ENCODE results near the gene TEX19. TPM values are rescaled to one million over a fixed set of nuclear protein-coding genes. Genes with fewer than 3 reads are reported as not detected.
"Not testable (repeated sequence)": the region's sequence is repeated elsewhere in the genome, so short reads cannot be mapped to it uniquely, and the experiment has no call there.

TEX19 gene
- total RNA-seq, 1 donor from 2014 or later, result not detected

GRCh38 chr17:82411396-82412053, 52.5 kb downstream of the TEX19 start:
- no peak for DNase-seq

GRCh38 chr17:82412081-82412480, 53.0 kb downstream of the TEX19 start:
- DNase-seq, result not testable (repeated sequence)

GRCh38 chr17:82412535-82413520, 53.8 kb downstream of the TEX19 start:
- DNase-seq, result no peak

Other genes with a start within 250 kb of the TEX19 start
- 24.7 TPM for gene CCDC57, start 146.4 kb upstream of the TEX19 start, total RNA-seq
- gene SLC16A3, start 130.2 kb upstream of the TEX19 start, total RNA-seq, result 142 TPM
- 72.8 TPM for gene CSNK1D, start 85.5 kb upstream of the TEX19 start, total RNA-seq
- gene CD7, start 41.6 kb upstream of the TEX19 start, total RNA-seq, result 0.72 TPM
- 12.6 TPM for gene SECTM1, start 25.5 kb upstream of the TEX19 start, total RNA-seq
- 5.8 TPM for gene UTS2R, start 12.5 kb downstream of the TEX19 start, total RNA-seq
- 26.4 TPM for gene HEXD, start 59.1 kb downstream of the TEX19 start, total RNA-seq
- 22.8 TPM for gene OGFOD3, start 59.3 kb downstream of the TEX19 start, total RNA-seq
- gene CYBC1, start 91.5 kb downstream of the TEX19 start, total RNA-seq, result 36.6 TPM
- 73.0 TPM for gene NARF, start 99.5 kb downstream of the TEX19 start, total RNA-seq
- gene FOXK2, start 160.5 kb downstream of the TEX19 start, total RNA-seq, result 51.7 TPM